B cell (primary cell): Measurements from ENCODE around the gene SLCO1A2.

Experiments used
- CTCF ChIP-seq: fragments of 200-600 bp; IDR thresholded peaks from one replicate; pipeline ENCODE4 v1.8.0; 2022; ENCODE audit warnings: antibody characterized with exemption, mild to moderate bottlenecking
- EZH2 ChIP-seq: IDR thresholded peaks from 2 replicates; pipeline ENCODE4 v1.6.1; 2012; ENCODE audit warnings: borderline replicate concordance, low read depth, mild to moderate bottlenecking, moderate library complexity, low read length; ENCODE audit not compliant: insufficient read depth, poor library complexity, severe bottlenecking

GRCh38 chr12:21219206-21219605, 115.5 kb downstream of the SLCO1A2 start:
- TF ChIP-seq CTCF (no peak), EZH2 (no peak)
